Endometrium (tissue), 2 donors: ENCODE measurements around the gene PTPRK.
"Not testable (repeated sequence)": the region's sequence is repeated elsewhere in the genome, so short reads cannot be mapped to it uniquely, and the experiment has no call there.

Experiments
- FAIRE-seq: peaks from 2 replicates; lab custom pipeline; 2012; peaks lifted over from hg19 to GRCh38; lab: Jason Lieb, UNC
- donor health status: control.
- donor health status: control.

Gene PTPRK

GRCh38 chr6:128487746-128488145, 32.7 kb downstream of the PTPRK start:
- no peak for FAIRE-seq

GRCh38 chr6:128487055-128487454, 33.3 kb downstream of the PTPRK start:
- no peak for FAIRE-seq

- FAIRE-seq, result not testable (repeated sequence)
These were observed 33.8 kb downstream of the PTPRK start for GRCh38 chr6:128486580-128486979.

GRCh38 chr6:128483472-128484135, 36.8 kb downstream of the PTPRK start:
- no peak for FAIRE-seq

- FAIRE-seq, result no peak
These were observed 37.8 kb downstream of the PTPRK start for GRCh38 chr6:128482642-128483041.

GRCh38 chr6:128479991-128480390, 40.4 kb downstream of the PTPRK start:
- no peak for FAIRE-seq

GRCh38 chr6:128479048-128479666, 41.2 kb downstream of the PTPRK start:
- FAIRE-seq, result no peak

- FAIRE-seq, result no peak
These were observed 42.0 kb downstream of the PTPRK start for GRCh38 chr6:128478230-128479047.

GRCh38 chr6:128474933-128475332, 45.5 kb downstream of the PTPRK start:
- FAIRE-seq, result no peak

GRCh38 chr6:128474481-128474880, 45.9 kb downstream of the PTPRK start:
- no peak for FAIRE-seq

GRCh38 chr6:128471907-128472306, 48.5 kb downstream of the PTPRK start:
- no peak for FAIRE-seq

GRCh38 chr6:128465368-128466343, 54.7 kb downstream of the PTPRK start:
- FAIRE-seq, result no peak

GRCh38 chr6:128464790-128465189, 55.6 kb downstream of the PTPRK start:
- no peak for FAIRE-seq

GRCh38 chr6:128463942-128464341, 56.5 kb downstream of the PTPRK start:
- no peak for FAIRE-seq

- FAIRE-seq, result no peak
These were observed 58.9 kb downstream of the PTPRK start for GRCh38 chr6:128461501-128461900.

- FAIRE-seq, result no peak
These were observed 63.7 kb downstream of the PTPRK start for GRCh38 chr6:128456510-128457230.

GRCh38 chr6:128455959-128456358, 64.4 kb downstream of the PTPRK start:
- FAIRE-seq, result no peak

GRCh38 chr6:128452713-128453112, 67.7 kb downstream of the PTPRK start:
- FAIRE-seq, result no peak

- FAIRE-seq, result no peak
These were observed 73.9 kb downstream of the PTPRK start for GRCh38 chr6:128446497-128446896.

GRCh38 chr6:128443553-128443952, 76.8 kb downstream of the PTPRK start:
- no peak for FAIRE-seq

- FAIRE-seq, result no peak
These were observed 80.8 kb downstream of the PTPRK start for GRCh38 chr6:128439627-128440026.
